HCEC 1CT (cell line): ENCODE measurements around the gene ARID1B.

Source experiments
- DNase-seq: peaks from one replicate; pipeline ENCODE4 v3.0.0-alpha.2; 2017

Gene ARID1B

GRCh38 chr6:157240059-157240959 is 463.1 kb downstream of the ARID1B start:
- DNase-seq = peak; percentile 58

- DNase-seq = no peak
These were observed 463.8 kb downstream of the ARID1B start for GRCh38 chr6:157240960-157241311.

GRCh38 chr6:157242791-157243190 is 465.6 kb downstream of the ARID1B start:
- DNase-seq = no peak

- DNase-seq = peak; percentile 64
These were observed 467.0 kb downstream of the ARID1B start for GRCh38 chr6:157244175-157244574.

GRCh38 chr6:157244780-157245179 is 467.6 kb downstream of the ARID1B start:
- no peak for DNase-seq

- DNase-seq = no peak
These were observed 468.3 kb downstream of the ARID1B start for GRCh38 chr6:157245436-157245835.

GRCh38 chr6:157246048-157246630 is 469.0 kb downstream of the ARID1B start:
- DNase-seq = no peak

GRCh38 chr6:157246771-157247484 is 469.8 kb downstream of the ARID1B start:
- no peak for DNase-seq

- DNase-seq = no peak
These were observed 471.1 kb downstream of the ARID1B start for GRCh38 chr6:157248264-157248663.

GRCh38 chr6:157249826-157250225 is 472.6 kb downstream of the ARID1B start:
- no peak for DNase-seq

- DNase-seq = no peak
These were observed 474.5 kb downstream of the ARID1B start for GRCh38 chr6:157251586-157252247.

- no peak for DNase-seq
These were observed 475.8 kb downstream of the ARID1B start for GRCh38 chr6:157253017-157253416.

- DNase-seq = no peak
These were observed 476.5 kb downstream of the ARID1B start for GRCh38 chr6:157253699-157254098.

GRCh38 chr6:157254538-157254937 is 477.4 kb downstream of the ARID1B start:
- no peak for DNase-seq

GRCh38 chr6:157255079-157255478 is 477.9 kb downstream of the ARID1B start:
- no peak for DNase-seq

- no peak for DNase-seq
These were observed 481.7 kb downstream of the ARID1B start for GRCh38 chr6:157258878-157259277.

- DNase-seq = no peak
These were observed 482.3 kb downstream of the ARID1B start for GRCh38 chr6:157259443-157259842.
